GM21390 (cell line): Measurements from ENCODE around the gene WEE2.
"Not testable (repeated sequence)": the region's sequence is repeated elsewhere in the genome, so short reads cannot be mapped to it uniquely, and the experiment has no call there.

Source experiments
- ATAC-seq: cut with Tn5 transposase; IDR thresholded peaks from one replicate; pipeline ENCODE4 v1.9.1; 2021; ENCODE audit not compliant: unreplicated experiment

WEE2 gene

GRCh38 chr7:141770083-141770583, 62.0 kb downstream of the WEE2 start:
- ATAC-seq, result not testable (repeated sequence)

GRCh38 chr7:141776374-141776773, 68.2 kb downstream of the WEE2 start, which contains the start of gene TAS2R4:
TAS2R4 (plus strand) TSS chr7:141776674; CDS start chr7:141778489, 1,815 bp downstream.
- ATAC-seq, result no peak
